ENCODE data around the gene BFSP1. TPM values are rescaled to one million over a fixed set of nuclear protein-coding genes. Genes with fewer than 3 reads are reported as not detected.

BFSP1 gene
- total RNA-seq, 2 experiments from 2014 or later: 2.0 to 2.2 TPM

DNA sequence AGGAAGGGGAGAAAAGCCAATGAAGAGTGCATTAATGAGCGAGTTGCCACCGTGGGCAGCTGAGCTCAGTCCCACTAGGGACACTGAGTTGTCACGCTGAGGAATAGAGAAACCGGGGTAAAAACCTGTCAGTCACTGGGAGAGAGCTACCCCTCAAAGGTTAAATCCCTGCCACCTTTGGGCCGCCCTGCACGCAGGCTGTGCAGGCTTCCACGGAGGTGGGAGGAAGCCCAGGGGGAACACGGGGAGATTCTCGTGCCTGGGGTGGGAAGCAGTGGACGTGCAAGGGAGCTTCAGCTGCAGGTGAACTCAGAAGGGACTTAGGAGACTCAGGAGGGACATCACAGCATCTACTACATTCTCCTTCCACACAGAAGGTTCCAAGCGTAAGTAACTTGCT, 50.5 kb downstream of the BFSP1 start:
- ChIA-PET CTCF (no interaction called here), POLR2A (no interaction called here)
- Mint-ChIP-seq H3K4me3 (no peak overlapping the region), H3K27me3 (peaks cover 16% of the 10 kb centered on the region), H3K9me3 (no peaks in the 10 kb centered on the region), H3K27ac (no peak overlapping the region), H3K4me1 (no peaks in the 10 kb centered on the region), H3K36me3 (ENCODE audit: low read depth) (no peaks in the 10 kb centered on the region)
- DNase-seq: no peak

DNA sequence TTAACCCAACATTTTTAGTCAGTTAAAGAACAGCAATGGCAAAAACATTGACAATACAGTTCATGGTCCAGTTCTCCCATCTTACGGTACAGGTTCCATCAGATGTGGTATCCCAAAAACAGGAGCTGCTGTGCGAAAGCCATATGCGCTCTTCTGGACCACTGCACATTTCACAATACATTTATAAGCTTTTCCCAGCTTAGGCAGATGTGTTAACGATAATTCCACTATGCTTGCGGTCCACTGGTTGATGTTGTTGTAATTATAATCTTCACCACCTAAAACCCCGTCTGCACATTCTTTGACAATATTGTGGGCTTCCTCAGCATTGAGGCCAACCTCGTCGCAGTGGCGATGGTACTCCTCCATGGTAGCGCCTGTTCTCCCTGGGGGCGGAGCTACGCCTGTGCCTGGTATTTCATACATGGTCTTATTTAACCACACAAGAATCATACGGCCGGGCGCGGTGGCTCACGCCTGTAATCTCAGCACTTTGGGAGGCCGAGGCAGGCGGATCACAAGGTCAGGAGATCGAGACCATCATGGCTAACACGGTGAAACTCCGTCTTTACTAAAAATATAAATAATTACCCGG, 52.0 kb downstream of the BFSP1 start:
- Mint-ChIP-seq H3K9me3 (no peaks in the 10 kb centered on the region), H3K36me3 (ENCODE audit: low read depth) (no peaks in the 10 kb centered on the region), H3K27me3 (peaks cover 11% of the 10 kb centered on the region), H3K4me3 (no peak overlapping the region), H3K27ac (no peak overlapping the region), H3K4me1 (no peaks in the 10 kb centered on the region)
- ChIA-PET CTCF (no interaction called here), POLR2A (no interaction called here)
- DNase-seq: no peak

DNA sequence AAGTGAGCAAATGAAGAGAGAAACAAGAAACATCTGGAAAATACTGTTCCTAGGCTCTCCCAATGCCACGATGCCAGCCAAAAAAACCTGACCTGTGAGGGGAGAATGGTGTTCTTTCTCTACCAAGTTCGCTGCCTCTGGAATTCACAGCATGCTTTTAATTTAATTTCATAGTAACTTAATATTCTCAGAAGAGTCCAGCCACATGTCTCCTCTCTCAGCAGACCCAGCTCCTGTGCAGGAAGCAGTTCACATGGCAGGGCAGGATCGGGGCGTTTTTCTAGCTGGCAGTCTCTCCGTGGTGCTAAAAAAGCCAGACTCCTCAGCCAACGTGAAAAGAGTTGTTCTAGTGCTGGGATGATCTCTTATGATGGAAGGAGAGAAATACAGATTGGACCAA, 57.5 kb downstream of the BFSP1 start:
- DNase-seq: no peak
- Mint-ChIP-seq H3K27ac (no peak overlapping the region), H3K4me3 (no peak overlapping the region), H3K27me3 (peaks cover 6% of the 10 kb centered on the region), H3K36me3 (ENCODE audit: low read depth) (no peaks in the 10 kb centered on the region), H3K4me1 (no peaks in the 10 kb centered on the region), H3K9me3 (no peaks in the 10 kb centered on the region)
- ChIA-PET POLR2A (no interaction called here), CTCF (no interaction called here)

DNA sequence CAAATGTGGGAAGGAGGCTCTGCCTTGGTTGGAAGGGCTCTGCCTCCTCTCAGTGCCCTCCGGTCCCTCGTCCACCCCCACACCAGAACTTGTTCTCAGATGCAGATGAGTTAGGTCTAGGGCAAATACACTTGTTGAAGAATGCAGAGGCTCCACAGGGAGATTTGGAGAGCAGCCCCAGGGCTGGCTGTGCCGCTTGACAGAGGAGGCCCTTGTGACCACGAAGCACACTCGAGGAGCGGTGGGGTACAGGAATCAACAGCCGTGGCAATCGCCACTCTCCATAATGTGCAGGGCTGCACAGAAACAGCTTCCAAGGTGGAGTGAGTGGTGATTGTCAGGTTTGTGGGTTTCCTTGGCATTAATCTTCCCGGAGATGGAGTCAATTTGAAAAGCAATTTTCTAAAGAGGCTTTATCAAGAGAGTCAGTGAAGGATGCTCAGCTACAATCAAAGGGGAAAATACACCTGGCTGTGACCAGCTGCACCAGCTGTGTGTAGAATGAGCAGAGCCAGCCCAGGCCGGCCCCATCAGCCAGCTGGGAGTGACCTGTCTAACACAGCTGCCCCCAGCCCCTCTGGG, 59.5 kb downstream of the BFSP1 start:
- Mint-ChIP-seq H3K36me3 (ENCODE audit: low read depth) (no peaks in the 10 kb centered on the region), H3K27me3 (peaks cover 2% of the 10 kb centered on the region), H3K4me1 (no peaks in the 10 kb centered on the region), H3K4me3 (no peak overlapping the region), H3K27ac (no peak overlapping the region), H3K9me3 (no peaks in the 10 kb centered on the region)
- DNase-seq: no peak
- POLR2A ChIA-PET: no interaction called here
- CTCF ChIA-PET: interaction anchor here (0.7 kb wide), 1 partner anchor 524 kb away, joined by 3 read pairs; no protein-coding TSS in a partner anchor

DNA sequence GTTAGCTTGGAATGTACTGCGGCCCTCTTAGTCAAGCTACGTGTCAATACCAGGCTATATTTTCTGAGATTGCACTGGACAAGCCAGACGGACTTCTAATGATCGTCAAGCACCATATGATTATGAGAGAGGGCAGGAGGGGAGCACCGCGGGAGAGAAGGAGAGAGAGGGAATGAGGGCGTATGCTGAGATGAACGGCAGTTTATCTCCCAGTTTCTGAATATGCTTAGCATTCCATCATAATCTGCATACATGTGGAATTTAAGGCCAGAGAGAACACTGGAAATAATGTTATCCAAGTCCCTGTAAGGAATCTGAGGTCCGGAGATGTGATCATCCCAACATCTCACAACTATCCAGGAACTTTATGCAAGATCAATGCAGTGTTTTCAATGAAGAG, 60.2 kb downstream of the BFSP1 start:
- no peak for DNase-seq
- Mint-ChIP-seq H3K27me3 (no peaks in the 10 kb centered on the region), H3K4me1 (no peaks in the 10 kb centered on the region), H3K9me3 (no peaks in the 10 kb centered on the region), H3K27ac (no peak overlapping the region), H3K4me3 (no peak overlapping the region), H3K36me3 (ENCODE audit: low read depth) (no peaks in the 10 kb centered on the region)
- POLR2A ChIA-PET: no interaction called here
- CTCF ChIA-PET: no interaction called here

DNA sequence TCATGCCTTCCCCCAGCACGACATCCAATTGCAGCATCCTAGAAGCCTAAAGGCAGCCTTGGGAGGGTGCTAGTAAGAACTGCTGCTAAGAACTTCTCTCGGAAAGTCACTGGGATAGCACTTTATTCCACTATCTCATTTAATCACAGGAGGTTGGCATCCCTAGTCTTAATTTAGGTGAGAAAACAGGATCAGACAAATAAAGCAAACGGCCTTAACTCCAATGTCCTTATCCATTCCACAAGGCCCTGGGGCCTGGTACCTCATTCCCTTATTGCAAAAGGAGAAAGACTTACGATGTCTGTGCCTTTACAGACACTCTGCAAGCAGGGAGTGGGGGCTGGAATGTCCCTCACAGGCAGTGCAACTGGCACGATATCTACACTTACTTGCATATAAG, 60.7 kb downstream of the BFSP1 start:
- no peaks in the 10 kb centered on the region for H3K36me3 Mint-ChIP-seq (ENCODE audit: low read depth)

DNA sequence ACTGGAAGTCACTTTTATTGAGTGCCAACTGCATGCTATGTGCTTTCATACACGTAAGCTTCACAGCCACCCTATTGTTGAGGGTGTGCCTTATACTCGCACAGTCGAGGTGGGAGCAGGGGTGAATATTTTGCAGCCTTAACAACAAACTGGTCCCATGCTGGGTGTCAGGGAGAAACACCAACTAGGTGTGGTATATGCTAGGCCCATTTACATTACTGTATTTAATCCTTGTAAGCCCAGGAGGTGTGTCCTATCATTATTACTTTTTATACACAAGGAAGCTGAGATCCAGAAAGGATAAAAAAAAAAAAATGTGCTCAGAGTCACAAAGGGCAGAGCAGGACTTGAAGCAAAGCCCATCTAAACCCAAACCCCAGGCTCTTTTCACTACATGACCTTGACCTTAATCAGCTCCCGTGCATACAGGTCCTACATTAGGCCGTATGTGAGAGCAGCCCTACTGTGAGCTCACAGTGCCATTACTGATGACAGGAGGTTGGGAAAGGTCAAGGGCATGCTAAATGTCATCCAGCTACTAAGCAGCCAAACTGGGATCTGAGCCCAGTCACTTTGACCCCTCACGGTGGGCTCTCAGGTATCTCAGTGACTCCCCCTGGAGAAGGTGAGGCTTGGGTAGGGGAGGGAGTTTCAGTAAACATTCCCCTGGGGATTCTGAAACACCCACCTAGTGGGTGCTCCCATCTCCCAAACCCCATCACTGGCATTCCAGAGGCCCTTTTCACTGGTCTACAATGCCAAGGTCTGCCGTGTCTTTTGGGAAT, 61.7 kb downstream of the BFSP1 start:
- ChIA-PET POLR2A (no interaction called here), CTCF (interaction anchor here (0.6 kb wide), 2 partner anchors 1435 to 1885 kb away, joined by 3 to 4 read pairs; no protein-coding TSS in a partner anchor)
- Mint-ChIP-seq H3K36me3 (ENCODE audit: low read depth) (no peaks in the 10 kb centered on the region), H3K4me1 (no peaks in the 10 kb centered on the region), H3K4me3 (no peak overlapping the region), H3K9me3 (no peaks in the 10 kb centered on the region), H3K27me3 (peaks cover 2% of the 10 kb centered on the region), H3K27ac (no peak overlapping the region)
- DNase-seq: no peak

More for the DNA sequence above, 60.7 kb downstream of the BFSP1 start:
- Mint-ChIP-seq H3K27ac (no peak overlapping the region), H3K9me3 (no peaks in the 10 kb centered on the region), H3K4me3 (no peak overlapping the region), H3K27me3 (no peaks in the 10 kb centered on the region), H3K4me1 (no peaks in the 10 kb centered on the region)
- DNase-seq: no peak
- ChIA-PET CTCF (no interaction called here), POLR2A (no interaction called here)

DNA sequence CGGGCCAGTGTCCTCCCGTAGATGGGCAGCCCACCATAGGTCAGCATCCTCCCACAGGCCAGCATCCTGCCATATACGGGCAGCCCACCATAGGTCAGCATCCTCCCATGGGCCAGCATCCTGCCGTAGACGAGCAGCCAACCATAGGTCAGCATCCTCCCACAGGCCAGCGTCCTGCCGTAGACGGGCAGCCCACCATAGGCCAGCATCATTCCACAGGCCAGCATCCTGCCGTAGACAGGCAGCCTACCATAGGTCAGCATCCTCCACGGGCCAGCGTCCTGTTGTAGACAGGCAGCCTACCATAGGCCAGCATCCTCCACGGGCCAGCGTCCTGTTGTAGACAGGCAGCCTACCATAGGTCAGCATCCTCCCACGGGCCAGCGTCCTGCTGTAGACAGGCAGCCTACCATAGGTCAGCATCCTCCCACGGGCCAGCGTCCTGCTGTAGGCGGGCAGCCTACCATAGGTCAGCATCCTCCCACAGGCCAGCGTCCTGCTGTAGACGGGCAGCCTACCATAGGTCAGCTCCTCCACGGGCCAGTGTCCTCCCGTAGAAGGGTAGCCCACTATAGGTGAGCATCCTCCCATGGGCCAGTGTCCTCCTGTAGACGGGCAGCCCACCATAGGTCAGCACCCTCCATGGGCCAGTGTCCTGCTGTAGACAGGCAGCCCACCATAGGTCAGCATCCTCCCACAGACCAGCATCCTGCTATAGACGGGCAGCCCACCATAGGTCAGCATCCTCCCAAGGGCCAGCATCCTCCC, 62.9 kb downstream of the BFSP1 start:
- no peak overlapping the region for H3K27ac Mint-ChIP-seq
- no peak overlapping the region for H3K4me3 Mint-ChIP-seq
- H3K36me3 Mint-ChIP-seq (ENCODE audit: low read depth): no peaks in the 10 kb centered on the region
- no peak for DNase-seq
- POLR2A ChIA-PET: no interaction called here
- CTCF ChIA-PET: no interaction called here
- H3K9me3 Mint-ChIP-seq: no peaks in the 10 kb centered on the region
- H3K27me3 Mint-ChIP-seq: peaks cover 4% of the 10 kb centered on the region
- no peaks in the 10 kb centered on the region for H3K4me1 Mint-ChIP-seq

DNA sequence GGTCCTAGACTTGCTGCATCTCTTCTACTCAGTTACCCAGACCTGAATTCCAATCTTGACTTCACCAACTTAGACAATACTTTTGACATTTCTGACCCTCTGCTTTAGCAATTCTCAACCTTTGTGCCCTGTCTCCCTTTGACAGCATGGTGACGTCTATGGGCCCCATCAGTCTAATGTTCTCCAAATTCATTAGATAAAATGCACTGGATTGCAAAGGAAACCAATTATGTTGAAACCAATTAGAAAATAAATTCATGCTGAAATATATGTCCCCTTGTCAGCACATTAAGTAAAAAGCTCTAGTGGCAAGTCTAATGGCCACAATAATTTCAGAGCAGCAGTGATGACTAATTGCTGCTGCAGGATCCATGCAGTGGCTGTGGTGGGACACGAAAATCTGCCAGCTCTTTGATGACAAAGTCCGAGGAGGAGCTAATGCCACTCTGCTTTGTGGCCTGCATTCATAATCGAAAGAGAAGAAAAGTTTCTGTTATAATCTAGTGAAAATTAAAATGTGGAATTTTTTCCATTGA, 64.0 kb downstream of the BFSP1 start:
- H3K4me1 Mint-ChIP-seq: no peaks in the 10 kb centered on the region
- no peak overlapping the region for H3K4me3 Mint-ChIP-seq
- ChIA-PET CTCF (interaction anchor here (0.6 kb wide), 1 partner anchor 1762 kb away, joined by 4 read pairs; no protein-coding TSS in a partner anchor), POLR2A (no interaction called here)
- H3K27ac Mint-ChIP-seq: no peak overlapping the region
- peaks cover 11% of the 10 kb centered on the region for H3K27me3 Mint-ChIP-seq
- DNase-seq: no peak
- H3K9me3 Mint-ChIP-seq: no peaks in the 10 kb centered on the region
- no peaks in the 10 kb centered on the region for H3K36me3 Mint-ChIP-seq (ENCODE audit: low read depth)

DNA sequence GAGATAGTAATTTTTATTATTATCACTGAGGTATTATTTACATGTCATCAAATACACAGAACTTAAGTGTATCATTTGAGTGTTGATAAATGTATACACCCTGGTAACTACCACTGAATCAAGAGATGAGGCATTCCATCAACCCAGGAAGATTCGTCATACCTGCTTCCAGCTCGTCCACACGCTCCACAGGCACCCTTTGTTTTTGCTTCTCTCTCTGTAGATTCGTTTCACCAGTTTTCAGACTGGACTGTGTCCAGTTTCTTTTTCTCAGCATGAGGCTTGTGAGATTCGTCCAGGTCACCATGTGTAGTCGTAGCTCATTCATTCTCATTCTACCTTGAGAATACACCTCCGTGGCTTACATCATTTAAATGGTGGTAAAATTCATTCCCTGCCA, 64.5 kb downstream of the BFSP1 start:
- no peaks in the 10 kb centered on the region for H3K4me1 Mint-ChIP-seq

DNA sequence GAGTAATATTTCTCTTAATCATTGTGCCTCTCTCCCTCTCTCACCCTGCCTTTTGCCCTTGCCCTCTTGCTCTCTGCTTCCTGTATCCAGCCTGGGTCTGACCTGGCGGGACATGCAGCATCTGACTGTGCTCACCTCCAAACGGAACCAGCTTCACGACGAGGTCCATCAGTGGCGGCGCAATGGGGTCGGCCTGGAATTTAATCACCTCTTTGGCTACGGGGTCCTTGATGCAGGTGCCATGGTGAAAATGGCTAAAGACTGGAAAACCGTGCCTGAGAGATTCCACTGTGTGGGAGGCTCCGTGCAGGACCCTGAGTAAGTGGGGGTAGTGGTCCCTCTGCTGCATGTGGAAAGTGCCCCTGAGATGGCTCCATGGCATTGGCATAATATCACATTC, 65.9 kb downstream of the BFSP1 start:
- no peaks in the 10 kb centered on the region for H3K9me3 Mint-ChIP-seq
- H3K27ac Mint-ChIP-seq: no peak overlapping the region
- H3K4me3 Mint-ChIP-seq: no peak overlapping the region
- CTCF ChIA-PET: no interaction called here
- POLR2A ChIA-PET: no interaction called here
- no peaks in the 10 kb centered on the region for H3K36me3 Mint-ChIP-seq (ENCODE audit: low read depth)
- no peak for DNase-seq
- peaks cover 6% of the 10 kb centered on the region for H3K4me1 Mint-ChIP-seq
- peaks cover 11% of the 10 kb centered on the region for H3K27me3 Mint-ChIP-seq

More for the DNA sequence above, 64.5 kb downstream of the BFSP1 start:
- POLR2A ChIA-PET: no interaction called here
- DNase-seq: no peak
- Mint-ChIP-seq H3K4me3 (no peak overlapping the region), H3K36me3 (ENCODE audit: low read depth) (no peaks in the 10 kb centered on the region), H3K27ac (no peak overlapping the region), H3K27me3 (peaks cover 11% of the 10 kb centered on the region), H3K9me3 (no peaks in the 10 kb centered on the region)
- CTCF ChIA-PET: interaction anchor here (0.9 kb wide), 1 partner anchor 35 kb away, joined by 3 read pairs; no protein-coding TSS in a partner anchor

DNA sequence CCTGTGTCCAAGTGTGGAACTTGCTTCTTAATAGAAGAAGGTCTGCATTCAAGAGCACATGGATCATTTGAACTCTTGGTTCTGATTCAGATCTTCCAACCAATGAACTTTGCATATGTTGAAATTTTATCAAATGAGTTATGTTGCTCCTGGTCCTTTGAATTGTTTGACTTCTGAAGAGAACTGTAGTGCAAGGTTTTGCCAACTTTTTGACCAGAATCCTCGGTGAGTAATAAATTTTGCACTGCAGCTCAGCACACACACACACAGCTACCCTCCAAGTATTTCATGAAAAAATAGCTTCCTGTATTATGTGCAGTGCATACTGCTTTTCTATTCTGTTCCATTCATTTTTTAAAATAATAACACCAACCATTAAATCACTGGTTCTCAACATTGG, 67.5 kb downstream of the BFSP1 start:
- Mint-ChIP-seq H3K4me3 (no peak overlapping the region), H3K27ac (no peak overlapping the region), H3K9me3 (no peaks in the 10 kb centered on the region), H3K36me3 (ENCODE audit: low read depth) (no peaks in the 10 kb centered on the region), H3K4me1 (peaks cover 8% of the 10 kb centered on the region), H3K27me3 (peaks cover 11% of the 10 kb centered on the region)
- DNase-seq: no peak
- ChIA-PET CTCF (no interaction called here), POLR2A (no interaction called here)

DNA sequence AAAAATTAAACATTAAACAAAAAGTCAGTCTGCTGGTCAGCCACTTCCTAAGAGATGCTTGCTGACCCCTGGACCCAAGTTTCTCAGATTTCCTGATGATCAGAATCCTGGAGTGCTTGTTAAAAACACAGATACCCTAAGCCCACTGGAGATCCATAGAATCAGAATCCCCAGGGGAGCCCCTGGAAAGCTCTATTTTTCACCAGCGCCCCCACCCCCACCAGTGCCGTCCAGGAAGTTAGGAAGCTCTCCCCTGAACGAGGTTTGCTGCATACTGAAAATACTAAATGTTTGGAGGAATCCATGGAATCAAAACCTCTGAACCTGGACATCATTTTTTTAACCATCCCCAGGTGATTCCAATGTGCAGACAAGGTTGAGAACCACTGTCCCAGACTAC, 69.2 kb downstream of the BFSP1 start:
- H3K9me3 Mint-ChIP-seq: no peaks in the 10 kb centered on the region
- peaks cover 8% of the 10 kb centered on the region for H3K4me1 Mint-ChIP-seq
- no peaks in the 10 kb centered on the region for H3K36me3 Mint-ChIP-seq (ENCODE audit: low read depth)
- H3K27ac Mint-ChIP-seq: no peak overlapping the region
- peaks cover 11% of the 10 kb centered on the region for H3K27me3 Mint-ChIP-seq
- ChIA-PET POLR2A (no interaction called here), CTCF (interaction anchor here (0.6 kb wide), 1 partner anchor 535 kb away, joined by 5 read pairs; no protein-coding TSS in a partner anchor)
- H3K4me3 Mint-ChIP-seq: no peak overlapping the region
- DNase-seq: no peak
